HepG2 (cell line): ENCODE measurements around the gene P4HB. TPM values are rescaled to one million over a fixed set of nuclear protein-coding genes. Genes with fewer than 3 reads are reported as not detected.
A peak's percentile ranks its signal among the peaks of the same experiment; 100 is the strongest.

Experiments used
- ARID3A ChIP-seq: IDR thresholded peaks from 2 replicates; pipeline ENCODE4 v1.6.1; 2012; ENCODE audit warnings: low read depth, low read length, improper control_type of control experiment
- ATF2 ChIP-seq: sonication (generic); formaldehyde crosslinking; IDR thresholded peaks from 2 replicates; pipeline ENCODE4 v1.4.0; 2020; ENCODE audit warnings: missing genetic modification reagents
- BRCA1 ChIP-seq: sonication (generic); formaldehyde crosslinking; IDR thresholded peaks from 2 replicates; pipeline ENCODE4 v1.4.0; 2020; ENCODE audit warnings: missing genetic modification reagents
- CC2D1A ChIP-seq: sonication (generic); formaldehyde crosslinking; IDR thresholded peaks from 2 replicates; pipeline ENCODE4 v1.8.1; 2023; ENCODE audit warnings: mild to moderate bottlenecking, missing genetic modification reagents
- ELF1 ChIP-seq: sonication (generic); formaldehyde crosslinking; IDR thresholded peaks from 2 replicates; pipeline ENCODE4 v1.4.0; 2020; ENCODE audit warnings: missing genetic modification reagents
- HMG20B ChIP-seq: conservative IDR thresholded peaks from 2 replicates; pipeline ENCODE4 v1.6.1; 2016; ENCODE audit warnings: missing genetic modification reagents, missing compliant biosample characterization
- KDM2A ChIP-seq: sonication (generic); formaldehyde crosslinking; IDR thresholded peaks from 2 replicates; pipeline ENCODE4 v1.4.0; 2020; ENCODE audit warnings: low read depth, missing genetic modification reagents, borderline replicate concordance
- KDM6A ChIP-seq: IDR thresholded peaks from 2 replicates; pipeline ENCODE4 v1.6.1; 2016; ENCODE audit warnings: low read depth
- MTA1 ChIP-seq: sonication (generic); formaldehyde crosslinking; IDR thresholded peaks from 2 replicates; pipeline ENCODE4 v1.4.0; 2020; ENCODE audit warnings: missing genetic modification reagents, mild to moderate bottlenecking, borderline replicate concordance
- RBFOX2 ChIP-seq: fragments of 200-400 bp; formaldehyde crosslinking; IDR thresholded peaks from 2 replicates; pipeline ENCODE4 v1.6.1; 2017; ENCODE audit warnings: low read depth, mild to moderate bottlenecking, low read length
- SNAPC2 ChIP-seq: sonication (generic); formaldehyde crosslinking; IDR thresholded peaks from 2 replicates; pipeline ENCODE4 v1.8.1; 2022; ENCODE audit warnings: mild to moderate bottlenecking, missing genetic modification reagents
- ZNF136 ChIP-seq: sonication (generic); formaldehyde crosslinking; IDR thresholded peaks from 2 replicates; pipeline ENCODE4 v1.8.1; 2022; ENCODE audit warnings: low read depth, mild to moderate bottlenecking, moderate library complexity, missing genetic modification reagents
- ZNF446 ChIP-seq: sonication (generic); formaldehyde crosslinking; IDR thresholded peaks from 2 replicates; pipeline ENCODE4 v1.5.0; 2020; ENCODE audit warnings: mild to moderate bottlenecking, missing genetic modification reagents
- ZSCAN25 ChIP-seq: sonication (generic); formaldehyde crosslinking; IDR thresholded peaks from 2 replicates; pipeline ENCODE4 v1.8.0; 2022; ENCODE audit warnings: mild to moderate bottlenecking, missing genetic modification reagents
- polyA plus RNA-seq, 8 experiments: library from polyadenylated mRNA; depleted of rRNA in 3 of 8; stranded (reverse) in 7 of 8; unstranded in 1 of 8; fragments of >200 nt; fragmentation: Illumina TruSeq in 4 of 8; extraction: Trizol in 4 of 8; gene quantifications; 2 replicates each; pipeline versions ENCODE4 v1.2.1 to v1.2.3, GENCODE V29; 2011 to 2016; ENCODE audit warnings: low read depth in 4 of 8, missing spikeins in 1 of 8, mixed read lengths in 1 of 8; ENCODE audit not compliant: insufficient read depth in 1 of 8
- total RNA-seq, 5 experiments: library from RNA; depleted of rRNA; stranded (reverse); fragments of >200 nt; fragmentation: Illumina TruSeq; extraction: Trizol; gene quantifications; 2 replicates each; pipeline ENCODE4 v1.2.3, GENCODE V29; 2016; ENCODE audit warnings: low read depth in 1 of 5
- TF ChIP-seq, protein P1 (sequence below): IDR thresholded peaks from 2 replicates; pipeline ENCODE4 v1.6.1; 2016; ENCODE audit warnings: low read depth, control low read depth
- TF ChIP-seq, protein P2 (sequence below): sonication (generic); formaldehyde crosslinking; IDR thresholded peaks from 2 replicates; pipeline ENCODE4 v1.4.0; 2020; ENCODE audit warnings: mild to moderate bottlenecking, missing genetic modification reagents, borderline replicate concordance

Gene P4HB
- total and polyA plus RNA-seq, 2 of the 13 experiments (the other 11 are each of a cell fraction or from before 2014, with no cell fraction given), result 185 to 782 TPM

GRCh38 chr17:81871387-81872230, 11.3 kb upstream of the P4HB start (continued):
- TF ChIP-seq KDM2A (peak; percentile 97), ARID3A (no peak), ATF2 (CRISPR knock-in tag) (peak; percentile 69; the same call in 1 of the 2 replicates), RBFOX2 (peak; percentile 98), SNAPC2 (CRISPR knock-in tag) (peak; percentile 56; the same call in 1 of the 2 replicates), CC2D1A (CRISPR knock-in tag) (peak; percentile 74; the same call in 1 of the 2 replicates), ELF1 (peak; percentile 93), ZNF136 (CRISPR knock-in tag) (no peak), MTA1 (CRISPR knock-in tag) (peak; percentile 100), ZNF446 (CRISPR knock-in tag) (peak; percentile 99), KDM6A (CRISPR knock-in tag) (0 out of 2 replicates have a peak, but pooled peaks have one; percentile 8), ZSCAN25 (CRISPR knock-in tag) (peak; percentile 83), HMG20B (CRISPR knock-in tag) (no peak), BRCA1 (CRISPR knock-in tag) (no peak; the same call in 1 of the 2 replicates)
- TF ChIP-seq, protein P1, sequence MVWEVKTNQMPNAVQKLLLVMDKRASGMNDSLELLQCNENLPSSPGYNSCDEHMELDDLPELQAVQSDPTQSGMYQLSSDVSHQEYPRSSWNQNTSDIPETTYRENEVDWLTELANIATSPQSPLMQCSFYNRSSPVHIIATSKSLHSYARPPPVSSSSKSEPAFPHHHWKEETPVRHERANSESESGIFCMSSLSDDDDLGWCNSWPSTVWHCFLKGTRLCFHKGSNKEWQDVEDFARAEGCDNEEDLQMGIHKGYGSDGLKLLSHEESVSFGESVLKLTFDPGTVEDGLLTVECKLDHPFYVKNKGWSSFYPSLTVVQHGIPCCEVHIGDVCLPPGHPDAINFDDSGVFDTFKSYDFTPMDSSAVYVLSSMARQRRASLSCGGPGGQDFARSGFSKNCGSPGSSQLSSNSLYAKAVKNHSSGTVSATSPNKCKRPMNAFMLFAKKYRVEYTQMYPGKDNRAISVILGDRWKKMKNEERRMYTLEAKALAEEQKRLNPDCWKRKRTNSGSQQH (CRISPR knock-in tag), result 0 out of 2 replicates have a peak, but pooled peaks have one; percentile 38
- TF ChIP-seq, protein P2, sequence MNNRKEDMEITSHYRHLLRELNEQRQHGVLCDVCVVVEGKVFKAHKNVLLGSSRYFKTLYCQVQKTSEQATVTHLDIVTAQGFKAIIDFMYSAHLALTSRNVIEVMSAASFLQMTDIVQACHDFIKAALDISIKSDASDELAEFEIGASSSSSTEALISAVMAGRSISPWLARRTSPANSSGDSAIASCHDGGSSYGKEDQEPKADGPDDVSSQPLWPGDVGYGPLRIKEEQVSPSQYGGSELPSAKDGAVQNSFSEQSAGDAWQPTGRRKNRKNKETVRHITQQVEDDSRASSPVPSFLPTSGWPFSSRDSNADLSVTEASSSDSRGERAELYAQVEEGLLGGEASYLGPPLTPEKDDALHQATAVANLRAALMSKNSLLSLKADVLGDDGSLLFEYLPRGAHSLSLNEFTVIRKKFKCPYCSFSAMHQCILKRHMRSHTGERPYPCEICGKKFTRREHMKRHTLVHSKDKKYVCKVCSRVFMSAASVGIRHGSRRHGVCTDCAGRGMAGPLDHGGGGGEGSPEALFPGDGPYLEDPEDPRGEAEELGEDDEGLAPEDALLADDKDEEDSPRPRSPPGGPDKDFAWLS (CRISPR knock-in tag), result peak; percentile 37; the same call in 1 of the 2 replicates
